HT-29 (cell line): Measurements from ENCODE around the gene KCNQ2. TPM values are rescaled to one million over a fixed set of nuclear protein-coding genes. Genes with fewer than 3 reads are reported as not detected.

ENCODE experiments used
- DNase-seq: peaks from one replicate; pipeline ENCODE4 v3.0.0-alpha.2; 2015; ENCODE audit warnings: low spot score
- total RNA-seq: library from RNA; depleted of rRNA; stranded (reverse); fragments of >200 nt; shearing (Covaris generic); gene quantifications from 2 replicates; pipeline ENCODE4 v1.2.3, GENCODE V29; 2014; rRNA removed

The KCNQ2 gene
- total RNA-seq, 1 experiment from 2014 or later, result 0.08 TPM

DNA sequence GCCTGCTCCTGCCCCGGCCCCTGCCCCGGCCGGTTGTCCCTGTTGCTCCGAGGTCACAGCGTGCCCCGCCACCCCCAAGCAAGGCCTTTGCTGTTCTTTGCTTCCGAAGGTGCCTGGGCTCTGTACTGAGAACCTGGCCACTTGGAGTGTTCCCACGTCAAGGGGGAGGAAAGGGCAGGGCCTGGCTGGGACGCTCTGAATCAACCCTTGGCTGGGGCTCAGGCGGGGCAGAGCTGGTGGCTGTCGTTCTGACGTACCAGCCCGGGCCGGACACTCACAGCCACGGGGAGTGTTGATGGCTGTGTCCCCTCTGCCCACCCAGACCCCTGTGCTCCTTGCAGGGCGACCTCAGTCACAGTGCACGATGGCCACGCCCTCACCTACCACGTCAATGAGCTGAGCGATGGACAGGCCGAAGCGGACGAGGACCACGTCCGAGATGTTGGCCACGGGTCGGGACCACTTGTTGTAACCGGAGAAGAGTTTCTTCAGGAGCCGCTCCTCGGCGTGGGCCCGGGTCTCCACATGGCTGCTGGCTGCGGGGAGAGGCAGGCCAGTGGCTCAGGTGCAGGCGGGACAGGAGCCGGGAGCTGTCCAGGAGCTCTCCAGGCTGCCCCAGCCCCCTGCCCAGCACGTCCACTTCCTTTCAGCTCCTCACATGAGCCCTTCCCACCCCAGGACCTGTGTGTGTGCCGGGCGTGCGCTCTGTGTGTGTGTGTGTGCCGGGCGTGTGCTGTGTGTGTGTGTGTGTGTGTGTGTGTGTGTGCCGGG is 113.1 kb downstream of the KCNQ2 start:
- DNase-seq, result no peak

DNA sequence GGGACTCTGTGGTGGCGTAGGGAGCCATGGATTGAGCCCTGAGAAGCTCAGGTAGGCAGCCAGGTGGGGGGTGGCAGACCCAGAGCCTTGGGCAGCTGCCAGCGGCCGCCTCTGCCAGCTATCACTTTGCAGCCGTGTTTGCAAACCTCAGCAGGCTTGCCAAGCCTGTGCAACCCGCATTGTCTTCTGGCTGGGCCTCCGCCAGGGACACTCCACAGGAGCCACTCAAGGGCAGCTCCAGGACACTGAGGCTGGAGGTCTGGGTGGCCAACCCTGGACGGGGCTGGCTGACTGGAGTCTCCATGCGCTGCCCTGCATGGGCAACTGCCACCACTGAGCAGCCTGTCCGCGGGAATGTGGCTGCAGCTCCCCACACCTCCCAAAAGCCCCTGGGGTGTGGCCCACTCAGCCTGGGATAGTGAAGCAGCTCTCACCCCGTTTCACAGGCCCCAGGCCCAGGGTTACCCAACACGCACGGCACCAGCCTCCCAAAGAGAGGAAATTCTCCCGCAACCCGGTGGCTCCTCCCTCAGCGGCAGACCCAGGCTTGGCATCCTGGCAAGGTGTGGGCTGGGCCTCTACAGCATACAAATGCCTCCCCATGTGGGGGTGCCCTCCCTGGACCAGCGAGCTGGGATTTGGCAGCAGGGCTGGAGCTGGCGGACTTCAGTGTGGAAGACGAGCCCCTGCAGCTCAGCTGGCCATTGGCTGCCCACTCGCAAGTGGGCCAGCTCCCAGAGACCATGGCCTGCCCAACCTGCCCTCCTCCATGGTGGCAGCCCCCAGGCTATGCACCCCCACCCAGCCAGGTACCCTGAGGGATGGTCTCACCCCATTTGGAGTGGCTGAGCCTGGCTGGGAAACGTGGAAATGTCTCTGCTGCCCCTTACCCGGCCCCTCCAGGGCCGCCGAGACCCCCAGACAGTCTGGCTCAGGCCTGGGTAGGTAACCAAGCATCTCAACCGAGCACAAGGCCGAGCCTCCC is 114.2 kb downstream of the KCNQ2 start:
- no peak for DNase-seq

DNA sequence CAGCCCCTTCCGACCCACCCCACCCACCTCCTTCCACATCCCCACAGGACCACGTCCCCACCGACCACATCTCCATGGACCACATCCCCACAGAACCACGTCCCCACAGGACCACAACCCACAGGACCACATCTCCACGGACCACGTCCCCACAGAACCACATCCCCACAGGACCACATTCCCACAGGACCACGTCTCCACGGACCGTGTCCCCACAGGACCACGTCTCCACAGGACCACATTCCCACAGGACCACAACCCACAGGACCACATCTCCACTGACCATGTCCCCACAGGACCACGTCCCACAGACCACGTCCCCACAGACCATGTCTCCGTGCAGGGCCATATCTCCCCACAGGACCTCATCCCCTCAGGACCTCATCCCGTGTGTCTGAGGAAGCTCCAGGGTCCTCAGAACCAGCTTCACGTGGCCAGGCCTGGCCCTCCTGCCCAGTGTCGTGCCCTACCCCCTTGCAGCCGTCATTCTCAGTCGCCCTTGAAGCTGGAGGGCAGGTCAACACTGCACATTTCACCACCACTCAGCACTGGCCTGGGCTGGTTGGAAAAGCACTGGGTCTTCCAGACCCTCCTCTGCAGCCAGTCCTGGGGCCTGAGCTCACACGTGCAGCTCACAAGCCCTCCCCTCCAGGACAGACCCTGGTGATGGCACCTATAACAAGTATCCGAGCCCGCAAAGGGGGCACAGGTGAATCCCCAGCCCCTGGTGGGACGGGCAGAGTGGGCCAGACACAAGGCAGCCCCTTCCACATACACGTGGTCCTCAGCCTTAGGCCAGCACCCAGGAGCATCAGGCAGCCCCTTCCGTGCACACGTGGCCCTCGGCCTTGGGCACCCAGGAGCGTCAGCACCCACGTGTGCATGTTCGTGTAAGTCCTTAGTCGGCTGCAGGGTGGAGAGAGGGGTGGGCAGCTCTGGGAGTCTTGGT is 115.2 kb downstream of the KCNQ2 start:
- DNase-seq, result no peak

DNA sequence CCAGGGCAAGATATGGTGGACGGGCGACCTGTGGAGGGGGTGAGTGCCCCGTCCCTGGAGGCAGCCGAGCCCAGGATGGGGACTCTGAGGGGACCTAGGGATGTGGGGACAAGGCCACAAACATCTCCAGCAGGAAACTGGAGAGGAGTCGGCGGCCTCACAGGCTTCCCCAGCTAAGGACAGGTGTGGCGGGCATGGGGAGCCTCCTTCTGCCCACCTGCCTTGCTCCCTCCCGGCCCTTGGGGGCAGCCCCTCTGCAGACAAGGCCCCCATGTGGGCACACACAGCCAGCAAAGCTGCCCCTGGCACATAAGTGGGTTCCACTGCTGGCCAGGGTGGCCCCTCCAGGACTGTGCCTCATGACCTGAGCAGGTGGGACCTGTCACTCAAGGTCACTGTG is 115.9 kb downstream of the KCNQ2 start:
- no peak for DNase-seq

DNA sequence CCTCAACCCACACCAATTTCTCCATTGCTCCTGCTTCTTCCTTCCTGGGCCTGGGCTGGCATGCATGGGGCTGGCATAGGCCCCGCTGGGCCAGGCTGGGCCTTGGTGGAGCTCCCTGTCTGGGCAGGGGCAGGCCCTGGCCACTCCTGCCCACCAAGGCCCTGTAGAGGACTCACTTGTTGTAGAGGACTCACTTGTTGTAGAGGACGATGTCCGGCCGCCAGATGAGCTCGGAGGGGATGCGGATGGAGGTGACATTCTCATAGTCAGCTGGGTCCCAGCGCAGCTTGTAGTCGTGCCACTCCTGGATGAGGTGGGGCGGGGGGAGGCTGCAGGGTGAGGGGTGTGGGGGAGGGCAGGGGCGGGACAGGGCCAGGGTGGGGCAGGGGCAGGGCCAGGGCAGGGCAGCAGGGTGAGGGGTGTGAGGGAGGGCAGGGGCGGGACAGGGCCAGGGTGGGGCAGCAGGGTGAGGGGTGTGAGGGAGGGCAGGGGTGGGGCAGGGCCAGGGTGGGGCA is 116.6 kb downstream of the KCNQ2 start:
- DNase-seq, result no peak

DNA sequence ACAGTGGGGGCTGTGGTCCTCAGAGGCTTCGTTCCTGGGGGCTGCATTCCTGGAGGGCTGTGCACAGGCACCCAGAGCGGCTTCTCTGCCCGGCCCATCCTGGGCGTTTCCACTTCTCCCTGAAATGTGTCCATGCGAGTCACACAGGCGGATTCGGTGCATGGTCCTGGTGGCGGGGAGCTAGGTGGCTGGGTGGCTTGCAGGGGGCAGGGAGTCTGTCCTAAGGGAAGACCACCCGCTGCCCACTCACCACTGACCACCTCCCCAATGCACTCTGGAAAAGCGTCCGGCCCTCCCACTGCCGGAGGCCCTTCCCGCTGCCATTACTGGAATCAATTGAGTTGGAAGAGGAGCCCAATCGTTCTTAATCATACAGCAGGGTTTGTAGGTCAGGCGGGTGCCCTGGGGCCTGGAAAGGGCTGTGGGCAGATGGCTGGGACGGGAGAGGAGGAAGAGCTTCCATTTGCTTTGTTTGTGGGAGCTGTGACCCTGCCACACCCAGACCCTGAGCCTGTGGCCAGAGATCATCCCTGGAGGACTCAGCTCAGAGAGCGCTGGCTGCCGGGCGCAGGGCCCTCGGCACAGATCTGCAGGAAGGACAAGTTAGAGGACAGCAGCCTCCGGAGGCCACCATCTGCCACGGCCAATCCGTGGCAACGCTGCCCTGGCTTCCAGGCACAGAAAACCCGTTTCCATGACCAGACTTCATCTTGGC is 117.7 kb downstream of the KCNQ2 start:
- DNase-seq, result no peak

DNA sequence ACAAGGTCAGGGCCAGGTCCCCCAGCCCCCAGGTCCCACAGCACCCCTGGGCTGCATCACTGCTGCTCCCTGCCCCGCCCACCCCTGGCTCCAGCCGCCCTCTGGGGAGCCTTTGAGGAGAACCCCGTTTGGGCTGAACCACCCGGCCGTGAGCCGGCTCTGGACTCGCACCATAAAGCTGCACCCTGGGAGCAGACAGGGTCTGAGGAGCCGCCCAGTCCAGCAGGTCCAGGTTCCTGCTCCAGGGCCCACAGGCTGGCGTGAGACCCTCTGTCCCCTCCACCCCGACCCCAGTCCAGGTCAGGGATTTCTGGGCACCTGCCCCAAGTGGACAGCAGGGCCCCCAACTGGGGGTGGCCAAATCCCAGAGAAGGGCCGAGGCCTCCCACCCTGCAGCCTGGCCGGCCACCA is 119.6 kb downstream of the KCNQ2 start:
- no peak for DNase-seq

DNA sequence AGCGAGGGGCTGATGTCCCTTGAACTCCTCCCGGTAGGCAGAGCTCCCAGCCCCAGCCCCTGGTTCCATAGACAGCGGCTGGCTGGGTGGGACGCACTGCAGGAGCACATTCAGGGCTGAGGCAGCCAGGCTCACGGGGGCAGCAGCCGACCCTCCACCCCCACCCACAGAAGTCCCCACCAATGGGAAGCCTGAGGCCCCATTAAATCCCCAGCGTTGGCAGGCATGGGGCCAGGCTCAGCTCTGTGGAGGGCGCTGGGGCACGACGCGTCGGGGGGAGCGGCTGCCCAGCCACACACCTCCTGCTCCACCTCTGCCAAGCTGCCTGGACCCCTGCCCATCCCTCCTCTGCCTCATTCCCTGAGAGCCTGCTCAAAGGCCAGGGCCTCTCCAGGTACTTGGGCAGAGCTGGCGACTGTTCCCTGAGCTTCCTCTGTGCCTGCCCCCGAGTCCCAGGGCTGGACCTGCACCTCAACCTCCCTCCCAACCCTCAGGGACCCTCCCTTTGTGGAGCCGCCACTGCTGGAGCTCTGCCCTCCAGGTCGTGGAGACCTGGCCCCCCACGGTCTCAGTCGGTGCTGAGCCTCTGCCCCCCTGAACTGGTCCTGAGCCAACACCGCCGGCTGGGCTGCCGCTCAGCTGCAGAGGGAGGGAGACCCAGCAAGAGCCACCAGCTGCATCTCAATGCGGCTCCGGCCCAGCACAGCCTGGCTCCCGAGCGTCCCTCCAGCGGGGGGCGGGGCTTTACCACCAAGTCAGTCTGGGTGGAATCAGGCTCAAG is 120.5 kb downstream of the KCNQ2 start:
- DNase-seq, result no peak

DNA sequence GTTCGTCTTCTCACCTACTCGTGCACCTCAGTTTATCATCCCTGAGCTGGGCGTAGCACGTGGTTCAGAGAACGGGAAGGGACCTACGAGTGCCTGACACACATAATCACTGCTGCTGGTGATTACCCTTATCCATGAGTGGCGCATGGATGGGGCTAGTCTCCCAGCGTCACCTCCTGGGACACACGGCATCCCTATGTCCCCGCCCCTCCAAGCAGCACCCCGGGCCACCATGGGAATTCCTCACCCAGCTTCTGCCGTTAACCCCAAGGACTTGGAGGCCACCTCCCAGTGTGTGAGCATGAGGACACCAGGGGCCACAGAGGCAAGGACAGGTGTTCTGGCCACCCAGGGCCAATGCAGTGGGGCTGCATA is 121.1 kb downstream of the KCNQ2 start:
- no peak for DNase-seq

DNA sequence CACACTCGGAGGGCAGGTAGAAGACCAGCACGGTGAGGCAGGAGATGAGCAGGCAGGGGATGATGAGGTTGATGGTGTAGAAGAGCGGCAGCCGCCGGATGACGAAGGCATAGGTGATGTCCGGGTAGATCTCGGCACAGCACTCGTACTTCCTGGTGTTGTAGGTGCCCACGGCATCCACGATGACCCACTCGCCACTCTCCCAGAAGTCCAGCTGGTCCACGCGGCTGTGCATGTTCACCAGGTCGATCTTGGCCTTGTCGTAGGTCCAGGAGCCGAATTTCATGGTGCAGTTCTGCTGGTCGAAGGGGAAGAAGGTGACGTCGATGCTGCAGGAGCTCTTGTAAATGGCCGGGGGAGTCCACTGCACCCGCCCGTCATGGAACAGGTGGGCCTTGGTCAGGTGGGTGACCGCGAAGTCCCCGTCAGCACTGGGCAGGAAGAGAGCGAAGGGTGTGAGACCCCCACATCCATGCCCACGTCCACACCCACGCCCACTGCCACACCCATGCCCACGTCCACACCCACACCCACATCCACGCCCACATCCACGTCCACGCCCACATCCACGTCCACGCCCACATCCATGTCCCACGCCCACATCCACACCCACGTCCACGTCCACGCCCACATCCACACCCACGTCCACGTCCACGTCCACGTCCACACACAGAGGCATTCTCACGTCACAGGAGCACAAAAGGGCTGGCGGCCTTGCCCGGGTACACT is 121.7 kb downstream of the KCNQ2 start:
- no peak for DNase-seq

Other genes starting within 250 kb of the KCNQ2 start
- 1.3 and 2.7 TPM in 2 replicates for gene BIRC7, start 236.8 kb downstream of the KCNQ2 start, total RNA-seq
- gene NKAIN4, start 218.2 kb downstream of the KCNQ2 start, total RNA-seq, result not detected in 2 replicates
- gene ARFGAP1, start 199.8 kb downstream of the KCNQ2 start, total RNA-seq, result 142 and 150 TPM in 2 replicates
- gene COL20A1, start 179.5 kb downstream of the KCNQ2 start, total RNA-seq, result 0.08 and 0.33 TPM in 2 replicates
- not detected in 2 replicates for gene CHRNA4, start 111.3 kb downstream of the KCNQ2 start, total RNA-seq
- 29.8 and 38.0 TPM in 2 replicates for gene EEF1A2, start 26.4 kb upstream of the KCNQ2 start, total RNA-seq
- 384 and 468 TPM in 2 replicates for gene PPDPF, start 48.1 kb upstream of the KCNQ2 start, total RNA-seq
- 26.3 and 31.1 TPM in 2 replicates for gene PTK6, start 64.7 kb upstream of the KCNQ2 start, total RNA-seq
- 0.13 TPM in 1 of 2 replicates, not detected in the other for gene SRMS, start 75.1 kb upstream of the KCNQ2 start, total RNA-seq
- 2.2 and 2.4 TPM in 2 replicates for gene FNDC11, start 81.5 kb upstream of the KCNQ2 start, total RNA-seq
- 109 and 163 TPM in 2 replicates for gene HELZ2, start 101.6 kb upstream of the KCNQ2 start, total RNA-seq
- 42.5 and 43.6 TPM in 2 replicates for gene GMEB2, start 154.4 kb upstream of the KCNQ2 start, total RNA-seq
- gene STMN3, start 180.8 kb upstream of the KCNQ2 start, total RNA-seq, result 4.7 and 7.0 TPM in 2 replicates
- gene RTEL1, start 185.7 kb upstream of the KCNQ2 start, total RNA-seq, result 43.0 and 55.1 TPM in 2 replicates
- 4.1 and 4.9 TPM in 2 replicates for gene TNFRSF6B, start 224.0 kb upstream of the KCNQ2 start, total RNA-seq
- 82.0 and 86.1 TPM in 2 replicates for gene ARFRP1, start 235.3 kb upstream of the KCNQ2 start, total RNA-seq
- gene ZGPAT, start 235.4 kb upstream of the KCNQ2 start, total RNA-seq, result 52.1 and 68.6 TPM in 2 replicates